Heart right ventricle (tissue), 16 donors: ENCODE results near the gene SFXN5. TPM values are rescaled to one million over a fixed set of nuclear protein-coding genes. Genes with fewer than 3 reads are reported as not detected.

Experiments
- ATAC-seq, 8 donors: fragments of 200-7000 bp; cut with Tn5 transposase; one replicate each; pipeline ENCODE4 v1.9.1; 2020; ENCODE audit warnings: mild to moderate bottlenecking in 8 of 8, moderate library complexity in 8 of 8, moderate number of reproducible peaks in 1 of 8
- DNase-seq, 2 donors: peaks; one replicate each; pipeline ENCODE4 v3.0.0-alpha.2; 2020
- H3K27ac ChIP-seq, 10 donors: fragments of 200-600 bp; sonication (generic) in 2 of 10; one replicate each; pipeline versions ENCODE4 v1.5.0 to v1.8.0; 2020 to 2022; ENCODE audit warnings: mild to moderate bottlenecking in 3 of 10
- H3K27me3 ChIP-seq, 7 donors: fragments of 200-600 bp; one replicate each; pipeline ENCODE4 v1.8.0; 2021 to 2022; ENCODE audit warnings: mild to moderate bottlenecking in 2 of 7
- H3K36me3 ChIP-seq, 9 donors: fragments of 200-600 bp; sonication (generic) in 1 of 9; one replicate each; pipeline versions ENCODE4 v1.5.0 to v1.8.0; 2020 to 2022; ENCODE audit warnings: mild to moderate bottlenecking in 2 of 9
- H3K4me1 ChIP-seq, 9 donors: fragments of 200-600 bp; sonication (generic) in 1 of 9; one replicate each; pipeline versions ENCODE4 v1.5.0 to v1.8.0; 2020 to 2022; ENCODE audit warnings: mild to moderate bottlenecking in 4 of 9
- H3K4me3 ChIP-seq, 10 donors: fragments of 200-600 bp; sonication (generic) in 2 of 10; one replicate each; pipeline versions ENCODE4 v1.5.0 to v1.8.0; 2020 to 2022; ENCODE audit warnings: mild to moderate bottlenecking in 7 of 10, moderate library complexity in 2 of 10
- H3K9me3 ChIP-seq, 11 donors: fragments of 200-600 bp in 10 of 11; sonication (generic) in 2 of 11; one replicate each; pipeline versions ENCODE4 v1.5.0 to v1.8.0; 2013 to 2022; ENCODE audit warnings: mild to moderate bottlenecking in 2 of 11, control low read depth in 1 of 11, moderate library complexity in 1 of 11
- CTCF ChIP-seq, 9 donors: fragments of 200-600 bp; sonication (generic) in 2 of 9; IDR thresholded peaks; one replicate each; pipeline versions ENCODE4 v1.5.0 to v1.8.0; 2021 to 2022; ENCODE audit warnings: antibody characterized with exemption in 9 of 9, mild to moderate bottlenecking in 5 of 9, moderate library complexity in 1 of 9
- WGBS, 2 donors: extraction: QIAGEN DNeasy Blood & Tissue Kit; methylation state at CpG; one replicate each; pipeline ENCODE4 v1.1.7; 2013; ENCODE audit warnings: inconsistent platforms in 1 of 2; 5-methylcytosine and 5-hydroxymethylcytosine counted together
- intact Hi-C, 10 donors: fragments of 100-400 bp; cut with DNase I; formaldehyde crosslinking; loops; one replicate each; pipeline versions ENCODE4 v1.11.1 to v1.14.2; 2022
- polyA plus RNA-seq, 2 donors: library from polyadenylated mRNA; stranded (reverse); fragments of 200-250 nt; gene quantifications; one replicate each; pipeline ENCODE4 v1.2.3, GENCODE V29; 2013
- total RNA-seq, 10 donors: library from RNA; stranded (reverse); fragmentation: NEBNext Ultra II Directional in 3 of 10; extraction: Animal tissue kit (Norgen Biotek cat#: 25700) in 3 of 10; gene quantifications; one replicate each; pipeline versions ENCODE4 v1.2.1 to v1.2.4, GENCODE V29; 2021 to 2023
- donor health status: Arrhythmogenic right ventricular cardiomyopathy.
- donor health status: ischemic (EF 13 %, LVEDD 7.1; RV severe dilation, severe dysfunction).
- donor health status: healthy with polysubstance abuse.
- donor health status: DM: no; HTN: yes; CAD: no.
- donor health status: DM: no; HTN: no; CAD: no.
- donor health status: ischemic (EF 25% LVEDD 6.9; RV normal size, moderate dysfunction).
- donor health status: ischemic (EF 25% LVEDD 5.7; RV mildly dilated, moderate dysfunction).
- donor health status: healthy.
- donor health status: DM: yes; HTN: yes; CAD: no.
- donor health status: Ischemic cardiomyopathy.
- donor health status: ischemic (EF 35%, LVEDD 5.7; RV mildly dilated, moderate dysfunction).
- donor health status: nonischemic (EF 11% LVEDD 7.7; RV severe dilation, severe dysfunction).
- donor health status: DM: yes; HTN: yes; CAD: no.
- donor health status: PGD.
- donor health status: ischemic (EF 29% LVEDD 5.4; RV normal size, mild dysfunction).
- donor health status: nonischemic (EF 23%, LVEDD 6.1; RV moderate dilation, normal function).

Gene SFXN5
- total and polyA plus RNA-seq, 12 donors: 4.4 to 11.8 (median 9.7) TPM

DNA sequence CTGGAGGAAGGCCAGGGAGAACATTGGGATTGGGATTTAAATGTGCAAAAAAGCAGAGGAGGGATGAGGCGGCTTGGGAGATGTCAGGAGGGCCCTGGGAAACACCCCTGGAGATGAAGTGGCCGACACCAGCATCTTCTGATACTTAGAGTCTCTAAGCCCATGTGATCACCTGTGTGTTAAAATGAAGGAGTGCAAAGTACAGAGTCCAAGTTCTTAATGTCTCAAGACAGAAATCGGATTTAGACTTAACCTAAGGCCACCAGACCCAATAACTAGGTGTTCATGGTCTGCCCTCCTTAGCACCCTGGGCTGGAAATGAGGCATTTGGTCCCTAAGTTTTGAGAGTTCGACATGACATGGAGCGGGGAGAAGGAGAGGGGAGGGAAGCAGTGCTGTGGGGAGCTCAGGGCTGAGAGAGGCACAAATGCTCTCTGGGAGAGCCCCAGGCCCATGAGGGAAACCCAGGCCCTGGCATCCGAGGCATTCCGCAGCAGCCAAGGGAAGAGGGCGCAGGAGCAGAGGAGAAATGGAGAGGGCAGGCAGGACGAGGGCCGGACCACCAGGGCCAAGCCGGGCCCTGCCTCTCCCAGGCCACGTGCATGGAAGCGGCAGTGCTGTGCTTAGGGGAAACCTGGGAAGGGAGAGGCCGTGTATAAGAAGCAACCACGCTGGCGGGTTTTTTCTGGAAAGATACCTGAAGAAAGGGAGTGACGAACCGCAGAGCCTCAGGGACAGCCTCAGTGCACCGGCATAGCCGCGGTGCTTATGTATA lies 63.3 kb downstream of the SFXN5 start:
- intact Hi-C loops: no loop called here
- peaks cover 0 to 26% (median 0%) of the 10 kb centered on the region in 9 donors for H3K36me3 ChIP-seq
- no peak for DNase-seq
- WGBS, 2 donors: 96 to 97% methylated on average over 21 of the region's 21 CpGs
- ATAC-seq: no peak
- H3K27ac ChIP-seq: no peak overlapping the region
- no peaks in the 10 kb centered on the region for H3K27me3 ChIP-seq
- H3K4me1 ChIP-seq: peaks cover 0 to 6% (median 3%) of the 10 kb centered on the region in 9 donors
- TF ChIP-seq CTCF (IDR thresholded peaks at IDR 0.05): no peak
- no peak overlapping the region for H3K4me3 ChIP-seq
- peaks cover 0 to 9% (median 0%) of the 10 kb centered on the region in 11 donors for H3K9me3 ChIP-seq

DNA sequence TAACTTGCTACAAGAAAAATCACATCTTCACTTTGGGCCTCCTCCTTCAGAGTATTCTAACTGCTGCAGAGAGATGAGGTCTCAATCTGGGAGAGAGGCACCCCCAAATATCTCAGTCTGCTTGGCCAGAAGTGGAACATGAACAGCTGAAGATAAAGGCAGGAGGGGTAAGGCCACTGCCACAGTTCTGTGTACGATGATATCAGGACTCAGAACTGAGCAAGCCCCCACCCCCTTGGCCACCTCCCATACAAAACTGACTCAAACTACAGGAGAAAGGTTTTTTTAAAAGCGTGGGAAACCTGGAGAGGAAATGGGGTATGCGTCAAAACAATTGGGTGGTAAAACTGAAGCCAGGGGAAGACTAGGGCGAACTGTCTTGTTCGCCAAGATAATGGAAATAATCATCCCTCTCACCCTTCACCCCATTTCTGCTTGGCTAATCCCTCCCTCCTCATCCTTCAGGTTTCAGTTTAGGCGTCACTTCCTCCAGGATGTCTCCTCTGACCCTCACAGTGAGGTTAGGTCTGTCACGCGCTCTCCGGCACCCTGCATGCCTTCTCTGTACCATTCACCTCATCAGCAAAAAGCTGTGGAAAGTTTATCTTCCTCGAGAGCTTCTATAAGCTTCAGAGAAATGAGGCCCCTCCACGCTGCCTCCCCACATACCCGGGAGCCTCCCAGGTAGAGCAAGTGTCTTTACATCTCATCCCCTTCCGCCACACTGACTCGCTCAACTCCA lies 64.4 kb downstream of the SFXN5 start:
- WGBS, 2 donors: 84 to 85% methylated on average over 14 of the region's 14 CpGs
- DNase-seq (no peak), ATAC-seq (no peak)
- Histone ChIP-seq H3K4me1 (peaks cover 0 to 6% (median 3%) of the 10 kb centered on the region in 9 donors), H3K9me3 (peaks cover 0 to 9% (median 0%) of the 10 kb centered on the region in 11 donors), H3K4me3 (no peak overlapping the region), H3K36me3 (peaks cover 0 to 26% (median 0%) of the 10 kb centered on the region in 9 donors), H3K27me3 (no peaks in the 10 kb centered on the region), H3K27ac (no peak overlapping the region)
- no peak for TF ChIP-seq CTCF (IDR thresholded peaks at IDR 0.05)
- intact Hi-C loops: no loop called here

DNA sequence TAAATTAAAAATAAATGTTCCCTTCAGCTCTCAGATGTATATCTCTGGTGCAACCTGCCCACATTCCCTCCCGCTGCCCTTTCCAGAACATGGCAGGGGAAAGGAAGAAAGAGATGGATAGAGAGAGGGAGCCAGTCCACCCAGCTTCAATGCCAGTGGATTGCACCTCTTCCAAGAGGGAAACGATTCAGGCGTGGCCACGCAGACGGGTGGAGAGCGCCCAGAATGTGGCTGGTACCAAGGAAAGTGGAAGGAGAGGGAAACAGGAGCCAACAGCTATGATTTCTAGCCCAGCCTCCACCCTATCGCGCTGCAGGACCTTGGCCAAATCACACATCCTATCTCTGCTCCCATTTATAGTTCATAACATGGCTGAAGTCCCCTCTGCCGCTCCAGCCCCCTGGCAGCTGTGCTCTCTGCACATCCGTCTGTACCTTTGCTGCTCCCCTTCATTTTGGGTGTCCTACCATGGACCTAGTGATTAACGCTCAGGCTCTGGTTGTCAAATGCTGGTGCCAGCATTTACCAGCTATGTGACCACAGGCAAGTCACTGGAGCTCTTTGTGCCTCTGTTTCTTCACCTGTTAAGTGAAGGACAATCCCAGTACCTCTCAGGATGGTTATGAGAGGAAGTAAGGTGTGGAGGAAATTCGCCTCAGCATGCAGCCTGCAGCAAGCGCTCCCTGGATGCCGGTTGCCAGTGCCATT lies 66.5 kb downstream of the SFXN5 start:
- H3K4me1 ChIP-seq: peaks cover 0 to 6% (median 3%) of the 10 kb centered on the region in 9 donors
- TF ChIP-seq CTCF (IDR thresholded peaks at IDR 0.05): no peak
- ATAC-seq: peak in 1 of 8 donors; percentile 25
- intact Hi-C loops: no loop called here
- H3K27ac ChIP-seq: no peak overlapping the region
- no peak overlapping the region for H3K4me3 ChIP-seq
- WGBS, 2 donors: 71 to 76% methylated on average over 14 of the region's 14 CpGs
- H3K9me3 ChIP-seq: peaks cover 0 to under 1% (median 0%) of the 10 kb centered on the region in 11 donors
- DNase-seq: no peak
- no peaks in the 10 kb centered on the region for H3K27me3 ChIP-seq
- peaks cover 0 to 39% (median 6%) of the 10 kb centered on the region in 9 donors for H3K36me3 ChIP-seq

- Histone ChIP-seq H3K4me3 (no peak overlapping the region), H3K4me1 (peaks cover 0 to 6% (median 3%) of the 10 kb centered on the region in 9 donors), H3K9me3 (no peaks in the 10 kb centered on the region), H3K27ac (no peak overlapping the region), H3K27me3 (no peaks in the 10 kb centered on the region), H3K36me3 (peaks cover 0 to 38% (median 6%) of the 10 kb centered on the region in 9 donors)
- DNase-seq (no peak), ATAC-seq (no peak)
- intact Hi-C loops: no loop called here
- no peak for TF ChIP-seq CTCF (IDR thresholded peaks at IDR 0.05)
- WGBS, 2 donors: 81 to 88% methylated on average over 12 of the region's 12 CpGs
Observed at GRCh38 chr2:73004466-73004865, 67.0 kb downstream of the SFXN5 start.
